HG03045 (cell line): ENCODE results near the gene CDS1.
"Not testable (repeated sequence)": the region's sequence is repeated elsewhere in the genome, so short reads cannot be mapped to it uniquely, and the experiment has no call there.

Source experiments
- ATAC-seq: cut with Tn5 transposase; IDR thresholded peaks from one replicate; pipeline ENCODE4 v1.9.1; 2021; ENCODE audit warnings: mild to moderate bottlenecking, moderate library complexity; ENCODE audit not compliant: unreplicated experiment

The CDS1 gene

GRCh38 chr4:84669201-84669600 is 86.3 kb downstream of the CDS1 start:
- no peak for ATAC-seq

- ATAC-seq = no peak
These were observed 89.2 kb downstream of the CDS1 start for GRCh38 chr4:84672177-84672576.

- no peak for ATAC-seq
These were observed 90.7 kb downstream of the CDS1 start for GRCh38 chr4:84673475-84674240.

- no peak for ATAC-seq
These were observed 94.2 kb downstream of the CDS1 start for GRCh38 chr4:84677093-84677492.

GRCh38 chr4:84677995-84678394 is 95.1 kb downstream of the CDS1 start:
- no peak for ATAC-seq

GRCh38 chr4:84678976-84679744 is 96.2 kb downstream of the CDS1 start:
- ATAC-seq = no peak

- ATAC-seq = no peak
These were observed 98.0 kb downstream of the CDS1 start for GRCh38 chr4:84680956-84681355.

- no peak for ATAC-seq
These were observed 98.8 kb downstream of the CDS1 start for GRCh38 chr4:84681486-84682274.

- not testable (repeated sequence) for ATAC-seq
These were observed 99.7 kb downstream of the CDS1 start for GRCh38 chr4:84682661-84683060.

- ATAC-seq = no peak
These were observed 100.3 kb downstream of the CDS1 start for GRCh38 chr4:84683064-84683850.

- ATAC-seq = no peak
These were observed 101.4 kb downstream of the CDS1 start for GRCh38 chr4:84684361-84684760.

GRCh38 chr4:84685105-84685504 is 102.2 kb downstream of the CDS1 start:
- no peak for ATAC-seq

- no peak for ATAC-seq
These were observed 105.7 kb downstream of the CDS1 start for GRCh38 chr4:84688605-84689004.

GRCh38 chr4:84689197-84689596 is 106.3 kb downstream of the CDS1 start:
- no peak for ATAC-seq

- no peak for ATAC-seq
These were observed 107.6 kb downstream of the CDS1 start for GRCh38 chr4:84690481-84690880.

GRCh38 chr4:84691170-84691691 is 108.3 kb downstream of the CDS1 start:
- no peak for ATAC-seq

GRCh38 chr4:84691800-84692199 is 108.9 kb downstream of the CDS1 start:
- no peak for ATAC-seq

GRCh38 chr4:84697159-84697558 is 114.2 kb downstream of the CDS1 start:
- no peak for ATAC-seq

- no peak for ATAC-seq
These were observed 114.8 kb downstream of the CDS1 start for GRCh38 chr4:84697615-84698201.
